ENCODE measurements around the gene SPDYE17.
"Not testable (repeated sequence)": the region's sequence is repeated elsewhere in the genome, so short reads cannot be mapped to it uniquely, and the experiment has no call there.

Gene SPDYE17, protein sequence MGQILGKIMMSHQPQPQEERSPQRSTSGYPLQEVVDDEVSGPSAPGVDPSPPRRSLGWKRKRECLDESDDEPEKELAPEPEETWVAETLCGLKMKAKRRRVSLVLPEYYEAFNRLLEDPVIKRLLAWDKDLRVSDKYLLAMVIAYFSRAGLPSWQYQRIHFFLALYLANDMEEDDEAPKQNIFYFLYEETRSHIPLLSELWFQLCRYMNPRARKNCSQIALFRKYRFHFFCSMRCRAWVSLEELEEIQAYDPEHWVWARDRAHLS

DNA sequence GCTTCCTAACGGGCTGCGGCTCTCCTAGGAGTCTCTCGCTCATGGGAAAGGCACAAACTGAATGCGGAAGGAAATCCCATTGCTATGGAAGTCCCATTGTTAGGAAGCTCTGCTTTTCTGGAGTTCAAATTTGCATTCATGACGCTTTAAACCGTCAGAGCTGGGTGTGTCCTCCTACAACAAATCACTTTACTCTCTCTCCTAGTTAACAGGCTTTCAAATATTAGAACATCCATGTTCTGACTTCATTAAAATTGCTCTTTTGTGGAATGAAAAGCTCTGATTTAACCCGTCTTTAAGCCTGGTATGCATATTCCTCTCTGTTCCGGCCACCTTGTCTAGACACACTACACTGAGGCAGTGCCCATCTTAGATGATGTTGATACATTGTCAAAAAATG, at the start of gene SPDYE17:
Gene SPDYE17 (minus strand): TSS at position 101 of the 400 bp plus-strand sequence. CDS start 1,791 bp downstream, outside the sequence.
- not testable (repeated sequence) for DNase-seq (ENCODE audit: low read depth, low spot score)

DNA sequence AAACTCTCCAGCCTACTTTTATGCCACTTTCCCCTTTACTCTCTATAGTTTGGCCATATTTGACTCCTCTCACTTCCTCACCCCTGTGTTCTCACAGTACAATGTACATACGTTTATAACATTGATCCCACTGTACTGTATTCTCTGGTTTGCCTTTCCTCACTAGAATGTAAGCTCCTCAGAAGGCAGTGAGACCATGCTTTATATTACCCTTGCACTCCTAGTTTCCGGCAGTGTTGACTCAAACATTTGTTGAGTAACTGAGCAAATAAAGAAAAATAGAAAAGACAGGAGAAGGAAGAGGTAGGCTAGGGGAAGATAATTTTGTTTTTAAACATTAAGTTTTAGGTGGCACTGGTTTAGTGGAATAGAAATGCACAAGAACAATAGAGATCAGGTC, 48.1 kb upstream of the SPDYE17 start:
- DNase-seq (ENCODE audit: low read depth, low spot score), result not testable (repeated sequence)

DNA sequence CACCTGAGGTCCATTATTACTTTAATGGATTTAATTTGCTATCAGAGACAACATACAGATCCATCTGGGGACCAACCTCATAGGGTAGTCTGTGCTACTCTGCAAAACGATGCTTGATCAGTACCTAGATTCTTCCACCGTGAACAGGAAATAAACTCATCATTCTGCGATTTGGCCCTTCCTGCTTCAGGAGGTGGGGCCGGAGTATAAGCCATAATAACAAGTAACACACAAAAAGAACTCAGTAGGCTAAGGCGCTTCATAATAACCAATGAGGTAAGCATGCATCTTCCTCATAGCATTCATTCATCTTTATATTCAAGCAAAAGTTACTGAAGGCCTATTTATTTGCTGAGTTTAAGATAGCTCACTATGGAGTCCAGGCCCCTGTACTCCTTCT, 47.5 kb upstream of the SPDYE17 start:
- DNase-seq (ENCODE audit: low read depth, low spot score), result not testable (repeated sequence)

DNA sequence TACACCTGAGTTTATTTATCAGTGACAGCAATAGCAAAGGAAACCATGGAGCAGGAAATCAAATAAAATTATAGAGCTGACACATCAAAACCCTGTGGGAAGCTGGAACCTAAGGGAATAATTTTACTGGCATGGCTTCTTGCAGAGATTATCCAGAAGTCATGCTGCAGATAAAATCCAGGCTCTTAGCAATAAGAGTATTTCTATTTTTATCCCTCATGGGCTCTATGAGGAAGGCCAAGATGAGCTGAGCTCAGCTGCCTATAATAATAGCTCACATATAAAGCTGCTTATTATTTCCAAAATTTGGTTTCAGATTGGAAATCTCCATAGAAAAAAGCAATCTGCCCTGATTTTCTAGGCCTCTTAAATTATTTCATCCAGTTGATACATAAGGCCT, 47.0 kb upstream of the SPDYE17 start:
- DNase-seq (ENCODE audit: low read depth, low spot score), result not testable (repeated sequence)

DNA sequence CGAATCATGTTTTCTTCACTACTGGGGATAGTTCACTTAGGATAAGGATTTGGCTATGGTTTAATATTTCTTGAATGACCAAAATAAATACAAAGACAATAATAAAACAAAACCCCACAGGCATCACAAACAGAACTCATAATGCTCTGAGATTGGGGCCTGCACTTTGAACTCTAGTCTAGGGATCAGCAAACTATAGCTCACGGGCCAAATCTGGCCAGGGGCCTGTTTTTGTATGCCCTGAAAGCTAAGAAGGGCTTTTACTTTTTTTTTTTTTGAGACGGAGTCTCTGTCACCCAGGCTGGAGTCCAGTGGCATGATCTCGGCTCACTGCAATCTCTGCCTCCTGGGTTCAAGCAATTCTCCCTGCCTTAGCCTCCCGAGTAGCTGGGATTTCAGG, 44.9 kb upstream of the SPDYE17 start:
- not testable (repeated sequence) for DNase-seq (ENCODE audit: low read depth, low spot score)

DNA sequence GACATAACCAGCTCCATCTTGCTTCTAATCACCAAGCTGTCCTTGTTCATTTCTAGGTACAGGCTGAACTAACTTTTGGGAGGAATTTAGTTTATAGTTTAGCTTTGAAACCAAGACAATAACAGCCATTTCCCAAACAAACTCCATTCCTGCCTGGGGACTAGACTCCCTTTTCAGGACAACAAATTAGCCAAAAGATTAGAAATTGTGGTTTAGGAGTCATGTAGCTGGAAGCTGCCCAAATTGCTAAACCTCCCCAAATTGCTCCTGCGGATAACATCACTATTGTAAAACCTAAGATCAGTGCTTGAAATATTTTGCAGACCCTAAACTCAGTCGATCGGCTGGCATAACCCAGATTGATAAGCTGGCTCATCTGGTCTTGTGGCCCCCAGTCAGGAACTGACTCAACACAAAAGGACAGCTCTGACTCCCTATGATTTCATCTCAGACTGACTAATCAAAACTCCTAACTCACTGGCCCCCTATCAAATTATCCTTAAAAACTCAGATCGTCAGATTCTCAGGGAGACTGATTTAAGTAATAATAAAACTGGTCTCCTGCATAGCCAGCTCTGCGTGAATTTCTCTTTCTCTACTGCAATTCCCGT, 42.7 kb upstream of the SPDYE17 start:
- DNase-seq (ENCODE audit: low read depth, low spot score), result not testable (repeated sequence)

DNA sequence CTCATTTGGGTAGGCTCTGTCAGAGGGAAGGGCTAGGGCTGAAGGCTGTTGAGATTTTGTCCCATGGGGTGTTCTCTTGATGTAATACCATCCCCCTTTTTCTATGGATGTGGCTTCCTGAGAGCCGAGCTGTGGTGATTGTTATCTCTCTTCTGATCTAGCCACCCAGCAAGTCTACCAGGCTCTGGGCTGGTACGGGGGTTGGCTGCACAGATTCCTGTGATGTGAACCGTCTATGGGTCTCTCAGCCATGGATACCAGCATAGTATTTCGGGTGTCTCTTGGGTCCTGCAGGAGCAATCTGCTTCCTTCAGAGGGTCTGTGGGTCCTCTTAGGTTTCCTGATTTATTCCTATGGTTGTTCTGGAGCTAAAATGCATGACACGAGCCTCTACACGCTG, 38.9 kb upstream of the SPDYE17 start:
- DNase-seq (ENCODE audit: low read depth, low spot score), result not testable (repeated sequence)

DNA sequence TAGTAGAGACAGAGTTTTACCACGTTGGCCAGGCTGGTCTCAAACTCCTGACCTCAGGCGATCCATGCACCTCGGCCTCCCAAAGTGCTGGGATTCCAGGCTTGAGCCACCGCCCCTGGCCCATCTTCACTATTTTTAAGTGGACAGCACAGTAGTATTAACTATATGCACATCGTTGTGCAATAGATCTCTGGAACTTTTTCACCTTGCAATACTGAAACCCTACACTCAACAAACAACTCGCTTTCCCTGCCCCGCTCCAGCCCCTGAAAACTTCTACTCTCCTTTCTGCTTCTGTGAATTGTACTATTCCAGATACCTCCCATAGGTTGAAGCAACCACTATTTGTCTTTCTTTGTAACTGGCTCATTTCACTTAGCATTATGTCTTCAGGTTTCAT, 33.7 kb upstream of the SPDYE17 start:
- not testable (repeated sequence) for DNase-seq (ENCODE audit: low read depth, low spot score)

DNA sequence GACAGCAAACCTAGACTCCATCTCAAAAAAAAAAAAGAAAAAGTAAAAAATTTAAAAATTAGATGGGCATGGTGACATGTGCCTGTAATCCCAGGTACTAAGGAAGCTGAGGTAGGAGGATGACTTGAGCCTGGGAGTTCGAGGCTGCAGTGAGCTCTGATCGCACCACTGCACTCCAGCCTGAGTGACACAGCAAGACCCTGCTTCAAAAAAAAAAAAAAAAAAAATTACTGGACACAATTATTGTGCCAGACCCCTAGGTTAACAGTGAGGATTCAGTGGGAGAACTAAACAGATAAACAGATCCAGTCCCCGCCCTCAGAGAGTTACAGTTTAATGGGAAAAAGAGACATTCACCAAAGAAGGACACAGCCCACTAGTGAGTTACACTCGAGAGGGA, 31.6 kb upstream of the SPDYE17 start:
- DNase-seq (ENCODE audit: low read depth, low spot score), result not testable (repeated sequence)

DNA sequence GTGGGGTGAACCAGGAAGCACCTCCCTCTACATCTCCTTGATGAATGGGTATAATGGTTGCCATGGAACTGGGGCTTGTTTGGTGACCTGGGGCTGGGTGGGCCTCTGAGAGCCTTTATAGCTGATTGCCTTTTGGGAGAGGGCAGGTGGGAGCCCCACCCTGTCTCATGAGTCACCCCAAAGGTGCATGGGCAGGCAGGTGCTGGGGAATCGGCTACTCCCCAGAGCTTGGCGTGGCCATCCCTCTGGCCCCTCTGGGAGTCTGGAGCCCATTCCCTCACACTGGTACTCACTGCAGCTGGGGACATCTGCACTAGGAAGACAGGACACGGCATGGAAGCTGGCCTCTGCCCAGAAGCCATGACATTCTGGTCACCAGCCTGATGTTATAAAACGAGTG, 30.4 kb upstream of the SPDYE17 start, which contains the start of gene SPDYE18:
Gene SPDYE18 (minus strand): TSS at position 2 of the 400 bp plus-strand sequence. CDS start 2,046 bp downstream, outside the sequence.
- not testable (repeated sequence) for DNase-seq (ENCODE audit: low read depth, low spot score)

DNA sequence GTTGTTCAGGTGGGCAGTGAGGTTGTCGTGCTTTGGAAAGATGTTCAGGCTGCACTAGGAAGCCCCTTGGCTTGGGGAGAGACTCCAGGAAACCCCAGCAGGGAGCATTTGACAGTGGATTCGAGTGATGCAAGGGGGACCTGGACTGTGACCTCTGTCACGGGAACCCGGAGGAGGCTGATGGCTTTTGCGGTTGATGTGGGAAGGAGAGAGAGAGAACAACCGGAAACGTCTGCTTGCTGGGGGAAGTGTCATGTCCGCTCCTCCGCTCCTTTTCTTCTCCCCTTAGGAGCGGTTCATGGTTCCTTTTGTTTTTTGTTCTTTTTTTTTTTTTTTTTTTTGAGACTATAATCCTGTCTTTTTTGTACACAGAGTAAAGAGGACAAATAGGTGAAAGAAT, 5.8 kb downstream of the SPDYE17 start:
- DNase-seq (ENCODE audit: low read depth, low spot score), result not testable (repeated sequence)

DNA sequence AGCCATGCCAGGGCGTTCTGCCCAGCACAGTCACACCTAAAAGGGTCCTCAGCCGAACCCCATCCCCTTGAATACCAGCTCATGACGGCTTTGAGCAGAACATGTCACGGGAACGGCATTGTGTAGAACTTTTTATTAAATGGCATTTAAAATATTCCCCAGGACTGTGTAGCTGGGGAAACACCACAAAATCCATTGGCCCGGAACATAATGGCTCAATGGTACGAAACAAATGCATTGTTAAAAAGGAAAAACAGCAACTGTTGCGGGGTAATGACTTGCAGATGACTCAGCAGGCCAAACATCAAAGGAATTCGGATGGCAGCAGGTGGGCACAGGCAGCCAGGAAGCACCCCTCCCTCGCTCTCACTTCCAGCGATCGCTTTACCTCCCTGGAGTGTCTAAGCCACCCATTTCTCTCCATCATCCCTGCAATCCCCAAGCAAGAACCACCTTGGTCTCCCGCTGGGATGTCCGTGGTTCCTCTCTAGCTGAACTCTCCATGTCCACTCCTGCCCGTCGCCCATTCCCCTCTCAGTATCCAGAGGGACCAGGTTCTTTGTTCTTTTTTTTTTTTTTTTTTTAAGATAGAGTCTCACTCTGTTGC, 22.0 kb downstream of the SPDYE17 start:
- DNase-seq (ENCODE audit: low read depth, low spot score), result not testable (repeated sequence)

DNA sequence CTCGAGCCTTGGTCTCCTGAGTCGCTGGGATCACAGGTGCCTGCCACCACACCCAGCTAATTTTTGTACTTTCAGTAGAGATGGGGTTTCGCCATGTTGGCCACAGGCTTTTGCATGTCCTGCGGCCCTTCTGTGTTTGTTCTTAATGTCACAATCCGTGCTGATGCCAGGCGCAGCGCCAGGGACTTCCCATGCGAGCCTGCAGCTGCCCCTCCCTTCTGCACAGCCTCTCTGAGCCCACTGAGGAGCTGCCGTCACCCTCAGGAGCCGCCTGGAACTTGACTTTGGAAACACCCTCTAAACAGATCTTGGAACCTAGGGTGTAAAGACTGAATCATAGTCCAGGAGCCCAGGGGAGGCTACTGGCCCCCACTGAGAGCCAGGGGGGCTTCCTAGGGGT, 24.2 kb downstream of the SPDYE17 start:
- DNase-seq (ENCODE audit: low read depth, low spot score), result not testable (repeated sequence)

DNA sequence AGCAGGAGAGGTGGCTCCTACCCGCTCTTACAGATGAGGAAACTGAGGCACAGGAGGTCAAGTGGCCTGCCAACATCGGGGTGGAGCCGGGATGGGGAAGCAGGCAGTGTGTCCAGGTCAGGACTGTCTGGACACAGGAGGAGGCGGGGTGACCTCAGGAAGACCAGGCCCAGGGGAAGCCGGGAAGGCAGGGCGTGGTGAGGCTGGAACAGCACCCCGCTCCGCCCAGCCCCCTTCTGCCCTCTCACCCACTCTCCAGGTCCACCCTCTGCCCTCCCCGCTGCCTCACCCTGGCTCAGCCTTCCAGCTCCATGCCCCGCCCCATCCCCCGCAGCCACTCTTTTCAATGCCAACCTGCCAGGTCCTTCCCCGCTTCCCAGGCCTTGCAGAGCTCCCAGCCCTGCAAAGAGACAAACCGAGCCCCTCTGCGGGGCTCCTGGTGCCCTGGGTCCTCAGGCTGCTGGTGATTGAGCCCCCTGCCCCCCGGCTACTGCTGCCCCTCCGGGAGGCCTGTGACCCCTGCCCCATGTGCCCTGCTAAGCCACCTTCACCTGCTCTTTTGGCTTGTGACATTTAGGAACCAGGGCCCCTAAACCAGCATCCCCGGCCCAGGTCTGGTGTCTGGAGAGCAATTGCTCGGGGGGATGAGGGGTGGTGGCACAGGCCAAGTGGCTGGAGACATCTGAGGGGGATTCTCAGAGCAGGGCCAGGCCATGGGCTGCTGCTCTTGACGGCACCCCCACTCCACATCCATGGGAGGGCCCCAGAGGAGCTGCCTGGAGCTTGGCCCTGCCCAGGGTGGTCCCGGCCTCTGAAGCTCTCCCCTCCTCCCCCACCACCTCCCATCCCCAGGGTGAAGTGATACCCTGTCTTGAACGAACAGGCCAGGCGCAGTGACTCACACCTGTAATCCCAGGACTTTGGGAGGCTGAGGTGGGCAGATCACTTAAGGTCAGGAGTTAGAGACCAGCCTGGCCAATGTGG, 25.7 kb downstream of the SPDYE17 start:
- not testable (repeated sequence) for DNase-seq (ENCODE audit: low read depth, low spot score)

DNA sequence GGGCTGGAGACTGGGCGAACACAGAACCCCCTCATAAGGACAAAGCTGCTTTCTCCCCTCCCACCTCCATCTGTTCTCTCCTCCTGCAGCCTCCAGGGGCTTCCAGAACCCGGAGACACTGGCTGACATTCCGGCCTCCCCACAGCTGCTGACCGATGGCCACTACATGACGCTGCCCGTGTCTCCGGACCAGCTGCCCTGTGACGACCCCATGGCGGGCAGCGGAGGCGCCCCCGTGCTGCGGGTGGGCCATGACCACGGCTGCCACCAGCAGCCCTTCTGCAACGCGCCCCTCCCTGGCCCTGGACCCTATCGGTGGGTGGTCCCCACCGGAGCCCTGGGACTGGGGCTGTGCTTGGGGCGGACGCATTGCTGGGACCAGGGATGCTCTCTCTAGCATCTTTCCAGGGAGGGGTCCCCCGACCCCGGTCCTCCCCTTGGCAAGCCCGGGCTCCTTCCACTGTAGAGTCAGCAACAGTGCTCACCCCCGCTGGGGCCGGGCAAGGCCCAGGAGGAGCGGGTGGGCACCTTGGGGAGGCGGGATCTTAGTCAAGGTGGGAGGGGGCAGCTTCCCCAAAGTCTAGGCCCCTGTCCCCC, 26.6 kb downstream of the SPDYE17 start:
- not testable (repeated sequence) for DNase-seq (ENCODE audit: low read depth, low spot score)

DNA sequence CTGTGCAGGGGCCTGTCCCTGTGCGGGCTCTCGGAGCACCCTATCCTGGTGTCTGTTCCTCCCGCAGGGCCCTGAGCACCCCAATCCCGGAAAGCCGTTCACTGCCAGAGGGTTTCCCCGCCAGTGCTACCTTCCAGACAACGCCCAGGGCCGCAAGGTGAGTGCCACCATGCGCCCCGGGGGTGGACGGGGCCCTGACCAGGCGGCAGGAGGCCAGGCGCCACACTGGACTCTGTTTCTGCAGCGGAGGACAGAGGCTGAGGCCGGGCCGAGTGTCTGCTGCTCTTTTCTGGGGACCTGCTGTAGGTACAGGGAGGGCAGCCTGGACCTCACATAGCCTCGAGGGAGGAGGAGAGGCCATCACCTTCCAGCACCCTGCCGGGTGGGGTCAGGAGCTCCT, 28.0 kb downstream of the SPDYE17 start:
- not testable (repeated sequence) for DNase-seq (ENCODE audit: low read depth, low spot score)

DNA sequence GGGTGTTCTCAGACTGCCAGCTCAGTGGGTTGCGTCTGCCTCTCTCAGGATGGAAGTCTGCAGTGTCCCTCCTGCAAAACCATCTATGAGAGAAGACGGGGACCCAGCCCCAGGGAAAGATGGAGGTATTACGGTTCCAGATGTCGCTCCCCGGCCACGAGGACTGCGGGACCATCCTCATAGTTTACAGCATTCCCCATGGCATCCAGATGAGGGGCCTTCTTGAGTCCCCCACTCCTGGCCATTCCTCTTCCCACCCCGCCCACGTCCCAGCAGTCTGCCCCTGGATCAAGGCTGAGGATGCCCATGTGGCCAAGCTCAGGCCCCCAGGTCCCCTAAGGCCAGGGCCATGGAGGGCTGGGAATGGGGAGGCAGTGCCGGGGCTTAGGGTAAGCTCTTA, 28.9 kb downstream of the SPDYE17 start:
- DNase-seq (ENCODE audit: low read depth, low spot score), result not testable (repeated sequence)

DNA sequence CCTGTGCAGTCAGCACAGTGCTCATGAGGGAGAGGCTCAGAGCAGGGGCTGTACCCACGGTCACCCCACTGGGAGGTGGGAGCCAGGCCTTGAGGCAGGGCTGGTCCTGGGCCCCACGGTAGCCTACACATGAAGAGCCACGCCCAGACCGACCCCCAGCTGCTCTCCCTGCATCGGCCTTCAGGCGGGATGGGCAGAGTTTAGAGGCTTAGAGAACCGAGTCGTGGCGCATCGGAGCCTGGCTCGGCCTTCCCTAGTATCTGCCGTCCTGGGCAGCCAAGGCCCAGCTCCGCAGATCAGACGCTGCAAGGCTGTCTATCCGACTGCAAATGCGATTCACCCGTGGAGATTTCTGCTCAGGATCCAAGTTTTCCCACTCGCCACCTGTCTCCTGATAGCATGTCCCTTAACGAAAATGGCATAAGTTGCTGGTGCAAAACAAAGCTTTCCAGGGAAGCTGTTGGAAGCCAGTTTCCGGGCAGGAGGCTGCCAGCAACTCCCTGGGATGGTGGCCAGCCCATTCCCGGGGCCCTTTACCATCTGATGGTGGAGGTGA, 29.4 kb downstream of the SPDYE17 start:
- DNase-seq (ENCODE audit: low read depth, low spot score), result not testable (repeated sequence)

DNA sequence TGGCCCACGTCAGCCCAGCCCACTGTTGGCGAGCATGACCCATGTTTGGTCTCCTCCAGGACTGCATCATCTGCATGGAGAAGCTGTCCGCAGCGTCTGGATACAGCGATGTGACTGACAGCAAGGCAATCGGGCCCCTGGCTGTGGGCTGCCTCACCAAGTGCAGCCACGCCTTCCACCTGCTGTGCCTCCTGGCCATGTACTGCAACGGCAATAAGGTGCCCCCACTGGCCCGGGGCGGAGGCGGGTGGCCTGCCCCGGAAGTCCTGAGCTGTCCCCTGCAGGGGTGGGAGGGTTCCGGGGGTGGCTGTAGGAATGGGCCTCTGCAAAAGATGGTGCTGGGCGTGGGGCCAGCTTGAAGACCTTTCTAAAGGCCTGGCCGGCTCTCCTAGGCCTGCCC, 30.1 kb downstream of the SPDYE17 start:
- DNase-seq (ENCODE audit: low read depth, low spot score), result not testable (repeated sequence)

DNA sequence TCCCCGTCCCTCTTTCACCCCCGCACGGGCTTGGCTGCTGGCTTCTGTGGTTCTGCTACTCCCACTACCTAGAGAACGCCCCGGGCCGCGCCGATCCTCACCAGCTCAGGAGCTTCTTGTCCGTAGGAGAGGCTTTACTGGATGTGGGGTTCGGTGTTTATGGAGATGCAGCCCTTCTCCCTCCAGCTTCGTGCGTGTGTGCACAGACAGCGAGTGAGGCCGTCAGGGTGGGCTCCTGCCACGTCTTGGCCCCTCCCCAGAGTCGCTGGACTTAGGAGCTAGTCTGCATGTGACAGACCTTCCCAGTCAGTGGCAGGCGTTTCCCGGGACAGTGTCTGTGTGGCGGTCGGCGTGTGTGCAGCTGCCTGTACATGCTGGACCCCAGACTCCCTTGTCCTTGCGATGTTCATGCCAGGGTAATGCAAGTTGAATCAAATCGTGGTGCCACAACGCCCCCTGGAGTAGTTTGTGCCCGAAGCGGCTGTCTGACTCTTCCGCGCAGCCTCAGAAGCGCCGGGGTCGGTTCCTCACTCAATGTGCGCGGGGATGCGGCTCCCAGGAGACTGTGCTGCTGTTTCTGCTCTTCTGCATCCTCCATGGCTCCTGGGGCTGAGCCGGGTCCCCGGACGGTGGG, 32.6 kb downstream of the SPDYE17 start:
- DNase-seq (ENCODE audit: low read depth, low spot score), result not testable (repeated sequence)

Measured in activated CD4-positive, CD25-positive, alpha-beta regulatory T cell treated with anti-CD3 and anti-CD28 coated beads, Interleukin-2, amount 50 U/mL, for 16 hours (primary cell).